Kidney epithelial cell (primary cell): ENCODE results near the gene MYADML2. TPM values are rescaled to one million over a fixed set of nuclear protein-coding genes. Genes with fewer than 3 reads are reported as not detected.
"Not testable (repeated sequence)": the region's sequence is repeated elsewhere in the genome, so short reads cannot be mapped to it uniquely, and the experiment has no call there.

Source experiments
- DNase-seq: peaks from one replicate; pipeline ENCODE4 v3.0.0-alpha.2; 2010; ENCODE audit warnings: low read depth
- H3K27me3 ChIP-seq: 2 replicates; pipeline ENCODE4 v1.6.0; 2011; ENCODE audit warnings: low read length; ENCODE audit not compliant: control insufficient read depth, insufficient read depth
- H3K36me3 ChIP-seq: 2 replicates; pipeline ENCODE4 v1.5.1; 2011; ENCODE audit warnings: low read length; ENCODE audit not compliant: control insufficient read depth, insufficient read depth
- H3K4me3 ChIP-seq: 2 replicates; pipeline ENCODE4 v1.5.1; 2011; ENCODE audit warnings: low read depth, mild to moderate bottlenecking, control low read depth, low read length
- total RNA-seq: library from RNA; depleted of rRNA; stranded (reverse); fragments of >200 nt; gene quantifications from 2 replicates; pipeline ENCODE4 v1.2.3, GENCODE V29; 2015
- TF ChIP-seq, protein P1 (sequence below): IDR thresholded peaks from 2 replicates; pipeline ENCODE4 v1.5.1; 2011; ENCODE audit warnings: mild to moderate bottlenecking, moderate library complexity, low read length, control low read depth, inconsistent platforms; ENCODE audit not compliant: insufficient read depth, poor library complexity, severe bottlenecking

The MYADML2 gene
- total RNA-seq, 1 donor from 2014 or later: not detected

GRCh38 chr17:81955756-81956544 lies 8.9 kb upstream of the MYADML2 start:
- Histone ChIP-seq H3K36me3 (no peaks in the 10 kb centered on the region), H3K4me3 (no peak overlapping the region), H3K27me3 (peaks cover 40% of the 10 kb centered on the region)
- TF ChIP-seq, protein P1, sequence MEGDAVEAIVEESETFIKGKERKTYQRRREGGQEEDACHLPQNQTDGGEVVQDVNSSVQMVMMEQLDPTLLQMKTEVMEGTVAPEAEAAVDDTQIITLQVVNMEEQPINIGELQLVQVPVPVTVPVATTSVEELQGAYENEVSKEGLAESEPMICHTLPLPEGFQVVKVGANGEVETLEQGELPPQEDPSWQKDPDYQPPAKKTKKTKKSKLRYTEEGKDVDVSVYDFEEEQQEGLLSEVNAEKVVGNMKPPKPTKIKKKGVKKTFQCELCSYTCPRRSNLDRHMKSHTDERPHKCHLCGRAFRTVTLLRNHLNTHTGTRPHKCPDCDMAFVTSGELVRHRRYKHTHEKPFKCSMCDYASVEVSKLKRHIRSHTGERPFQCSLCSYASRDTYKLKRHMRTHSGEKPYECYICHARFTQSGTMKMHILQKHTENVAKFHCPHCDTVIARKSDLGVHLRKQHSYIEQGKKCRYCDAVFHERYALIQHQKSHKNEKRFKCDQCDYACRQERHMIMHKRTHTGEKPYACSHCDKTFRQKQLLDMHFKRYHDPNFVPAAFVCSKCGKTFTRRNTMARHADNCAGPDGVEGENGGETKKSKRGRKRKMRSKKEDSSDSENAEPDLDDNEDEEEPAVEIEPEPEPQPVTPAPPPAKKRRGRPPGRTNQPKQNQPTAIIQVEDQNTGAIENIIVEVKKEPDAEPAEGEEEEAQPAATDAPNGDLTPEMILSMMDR: no peak
- DNase-seq: no peak

GRCh38 chr17:81955058-81955681 lies 8.1 kb upstream of the MYADML2 start:
- H3K36me3 ChIP-seq: no peaks in the 10 kb centered on the region
- TF ChIP-seq, protein P1: no peak
- no peak for DNase-seq
- no peak overlapping the region for H3K4me3 ChIP-seq
- peaks cover 35% of the 10 kb centered on the region for H3K27me3 ChIP-seq

- DNase-seq: no peak
- no peak overlapping the region for H3K4me3 ChIP-seq
- no peaks in the 10 kb centered on the region for H3K36me3 ChIP-seq
- TF ChIP-seq, protein P1: no peak
- peaks cover 28% of the 10 kb centered on the region for H3K27me3 ChIP-seq
Measured at GRCh38 chr17:81954131-81955057, 7.4 kb upstream of the MYADML2 start.

GRCh38 chr17:81953443-81953842 lies 6.4 kb upstream of the MYADML2 start:
- not testable (repeated sequence) for DNase-seq, H3K4me3 ChIP-seq, H3K36me3 ChIP-seq
- H3K27me3 ChIP-seq: peaks cover 19% of the 10 kb centered on the region

DNA sequence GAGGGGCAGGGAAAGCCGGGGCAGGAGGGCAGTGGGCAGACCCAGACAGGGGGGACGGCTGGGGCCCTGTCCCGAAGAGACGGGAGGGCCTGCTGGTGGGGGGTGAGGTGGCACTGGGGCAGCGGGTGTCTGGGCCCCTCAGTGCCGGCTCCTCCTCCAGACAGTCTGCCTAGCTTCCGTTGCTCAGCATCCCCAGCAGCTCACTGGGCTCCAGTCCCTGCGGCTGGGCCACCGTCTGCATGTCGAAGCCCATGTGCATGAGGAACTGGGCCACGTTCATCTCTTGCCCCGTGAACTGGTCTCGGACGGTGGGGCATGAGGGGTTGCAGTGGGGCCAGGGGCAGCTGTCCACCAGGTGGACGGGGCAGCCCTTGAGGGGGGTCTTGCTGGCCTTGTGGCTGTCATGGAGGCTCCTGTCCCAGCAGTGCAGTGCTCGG lies 5.8 kb upstream of the MYADML2 start:
- peaks cover 13% of the 10 kb centered on the region for H3K27me3 ChIP-seq
- H3K4me3 ChIP-seq: no peak overlapping the region
- no peak for DNase-seq
- TF ChIP-seq, protein P1: no peak
- no peaks in the 10 kb centered on the region for H3K36me3 ChIP-seq
